Muscle of leg (tissue), 11 donors: ENCODE data around the gene CAPZA2. TPM values are rescaled to one million over a fixed set of nuclear protein-coding genes. Genes with fewer than 3 reads are reported as not detected.
"Not testable (repeated sequence)": the region's sequence is repeated elsewhere in the genome, so short reads cannot be mapped to it uniquely, and the experiment has no call there.

Source experiments
- DNase-seq: peaks from one replicate; pipeline ENCODE4 v3.0.0; 2013
- H3K27ac ChIP-seq: one replicate; pipeline ENCODE4 v1.5.1; 2013; ENCODE audit warnings: mild to moderate bottlenecking, low read length, control low read depth
- H3K27me3 ChIP-seq: one replicate; pipeline ENCODE4 v1.6.1; 2013; ENCODE audit warnings: low read length; ENCODE audit not compliant: control insufficient read depth, insufficient read depth
- H3K36me3 ChIP-seq: one replicate; pipeline ENCODE4 v1.6.1; 2013; ENCODE audit warnings: low read length; ENCODE audit not compliant: control insufficient read depth, insufficient read depth
- H3K4me1 ChIP-seq: one replicate; pipeline ENCODE4 v1.6.1; 2013; ENCODE audit warnings: low read length; ENCODE audit not compliant: control insufficient read depth, insufficient read depth
- H3K4me3 ChIP-seq: one replicate; pipeline ENCODE4 v1.5.1; 2013; ENCODE audit warnings: low read length, control low read depth
- H3K9me3 ChIP-seq: replicated peaks from 2 replicates; pipeline ENCODE4 v1.6.1; 2013; ENCODE audit warnings: low read depth, low read length; ENCODE audit not compliant: control insufficient read depth
- WGBS: methylation state at CpG from one replicate; pipeline ENCODE4 v1.1.5; 2013; ENCODE audit warnings: missing lambda C conversion rate; ENCODE audit not compliant: insufficient coverage; 5-methylcytosine and 5-hydroxymethylcytosine counted together
- polyA plus RNA-seq, 8 donors: library from polyadenylated mRNA; unstranded; fragments of 120-200 nt; gene quantifications; one replicate each; pipeline versions ENCODE4 v1.2.1 to v1.2.3, GENCODE V29; 2013; ENCODE audit warnings: inconsistent platforms in 1 of 8, low replicate concordance in 1 of 8; ENCODE audit not compliant: insufficient read length in 8 of 8, insufficient read depth in 1 of 8
- total RNA-seq: library from RNA; stranded (reverse); fragments of 120-200 nt; gene quantifications from one replicate; pipeline ENCODE4 v1.2.4, GENCODE V29; 2013

Gene CAPZA2
- total and polyA plus RNA-seq, 9 donors, result 151 to 244 (median 184) TPM

- H3K4me1 ChIP-seq, result peaks cover 13% of the 10 kb centered on the region
- no peaks in the 10 kb centered on the region for H3K36me3 ChIP-seq
- WGBS, result 94% methylated on average over 5 of the region's 17 CpGs
- H3K9me3 ChIP-seq, result no peaks in the 10 kb centered on the region
- no peak for DNase-seq
- no peaks in the 10 kb centered on the region for H3K27me3 ChIP-seq
- no peak overlapping the region for H3K27ac ChIP-seq
- H3K4me3 ChIP-seq, result no peak overlapping the region
Observed at GRCh38 chr7:116951366-116952292, 89.2 kb downstream of the CAPZA2 start.

GRCh38 chr7:116952635-116953371, 90.4 kb downstream of the CAPZA2 start:
- H3K4me1 ChIP-seq, result peaks cover 13% of the 10 kb centered on the region
- WGBS, result 4% methylated on average over 7 of the region's 25 CpGs
- H3K4me3 ChIP-seq, result peak overlapping the region; percentile 84
- no peaks in the 10 kb centered on the region for H3K36me3 ChIP-seq
- no peaks in the 10 kb centered on the region for H3K9me3 ChIP-seq
- peak overlapping the region; percentile 99 for H3K27ac ChIP-seq
- DNase-seq, result peak; percentile 80
- H3K27me3 ChIP-seq, result no peaks in the 10 kb centered on the region

GRCh38 chr7:116953372-116953905, 91.1 kb downstream of the CAPZA2 start, which contains the start of gene ST7:
ST7 (plus strand) TSS chr7:116953501; CDS start chr7:116953541, 40 bp downstream.
- peaks cover 13% of the 10 kb centered on the region for H3K4me1 ChIP-seq

GRCh38 chr7:116953906-116954838, 91.8 kb downstream of the CAPZA2 start:
- Histone ChIP-seq H3K27ac (peak overlapping the region; percentile 97), H3K4me1 (peaks cover 13% of the 10 kb centered on the region), H3K4me3 (peak overlapping the region; percentile 75), H3K36me3 (no peaks in the 10 kb centered on the region), H3K27me3 (no peaks in the 10 kb centered on the region), H3K9me3 (no peaks in the 10 kb centered on the region)
- WGBS, result under 1% methylated on average over 51 of the region's 63 CpGs
- DNase-seq, result peak; percentile 95

More at GRCh38 chr7:116953372-116953905, 91.1 kb downstream of the CAPZA2 start, which contains the start of gene ST7:
- under 1% methylated on average over 77 of the region's 77 CpGs for WGBS
- Histone ChIP-seq H3K9me3 (no peaks in the 10 kb centered on the region), H3K4me3 (peak within 1 kb of the TSS; percentile 84), H3K36me3 (no peaks in the 10 kb centered on the region), H3K27me3 (no peaks in the 10 kb centered on the region), H3K27ac (peak within 1 kb of the TSS; percentile 99)
- peak; percentile 85 for DNase-seq

GRCh38 chr7:116955340-116955739, 93.0 kb downstream of the CAPZA2 start:
- no peak overlapping the region for H3K27ac ChIP-seq
- H3K9me3 ChIP-seq, result no peaks in the 10 kb centered on the region
- no peaks in the 10 kb centered on the region for H3K27me3 ChIP-seq
- peaks cover 13% of the 10 kb centered on the region for H3K4me1 ChIP-seq
- no peak for DNase-seq
- H3K36me3 ChIP-seq, result no peaks in the 10 kb centered on the region
- no peak overlapping the region for H3K4me3 ChIP-seq

GRCh38 chr7:116955801-116956476, 93.6 kb downstream of the CAPZA2 start:
- DNase-seq, result peak; percentile 62
- Histone ChIP-seq H3K4me3 (no peak overlapping the region), H3K36me3 (no peaks in the 10 kb centered on the region), H3K27me3 (no peaks in the 10 kb centered on the region), H3K9me3 (no peaks in the 10 kb centered on the region), H3K4me1 (peaks cover 13% of the 10 kb centered on the region), H3K27ac (no peak overlapping the region)
- 84% methylated on average over 3 of the region's 4 CpGs for WGBS

- no peak for DNase-seq
- H3K27ac ChIP-seq, result no peak overlapping the region
- no peaks in the 10 kb centered on the region for H3K9me3 ChIP-seq
- peaks cover 13% of the 10 kb centered on the region for H3K4me1 ChIP-seq
- no peak overlapping the region for H3K4me3 ChIP-seq
- WGBS, result no CpG with 5 or more reads among the region's 2 CpGs
- H3K27me3 ChIP-seq, result no peaks in the 10 kb centered on the region
- no peaks in the 10 kb centered on the region for H3K36me3 ChIP-seq
Observed at GRCh38 chr7:116956477-116956804, 94.1 kb downstream of the CAPZA2 start.

GRCh38 chr7:116957874-116958273, 95.5 kb downstream of the CAPZA2 start:
- H3K4me3 ChIP-seq, result no peak overlapping the region
- no peaks in the 10 kb centered on the region for H3K36me3 ChIP-seq
- no peaks in the 10 kb centered on the region for H3K27me3 ChIP-seq
- WGBS, result no CpG with 5 or more reads among the region's 2 CpGs
- H3K9me3 ChIP-seq, result no peaks in the 10 kb centered on the region
- peaks cover 8% of the 10 kb centered on the region for H3K4me1 ChIP-seq
- H3K27ac ChIP-seq, result no peak overlapping the region
- no peak for DNase-seq

GRCh38 chr7:116961966-116962673, 99.7 kb downstream of the CAPZA2 start:
- H3K27me3 ChIP-seq, H3K36me3 ChIP-seq, DNase-seq, H3K27ac ChIP-seq, H3K4me3 ChIP-seq, H3K4me1 ChIP-seq, H3K9me3 ChIP-seq: not testable (repeated sequence)
- WGBS, result no CpG with 5 or more reads among the region's 4 CpGs
